NCI-H2107 treated with DMSO at 0.1 percent for 48 hours (cell line): Measurements from ENCODE around the gene MAN1C1.

ENCODE experiments used
- DNase-seq: peaks from one replicate; lab custom pipeline; 2025; ENCODE audit not compliant: unreplicated experiment; lab: John Stamatoyannopoulos, UW

MAN1C1 gene

GRCh38 chr1:25757151-25757845, 140.7 kb downstream of the MAN1C1 start:
- DNase-seq: no peak

- no peak for DNase-seq
These were observed 141.2 kb downstream of the MAN1C1 start for GRCh38 chr1:25757846-25758185.

GRCh38 chr1:25758466-25759070, 142.0 kb downstream of the MAN1C1 start:
- DNase-seq: no peak

- no peak for DNase-seq
These were observed 143.6 kb downstream of the MAN1C1 start for GRCh38 chr1:25760122-25760719.

- no peak for DNase-seq
These were observed 144.3 kb downstream of the MAN1C1 start for GRCh38 chr1:25760871-25761270.

GRCh38 chr1:25763493-25763892, 146.9 kb downstream of the MAN1C1 start:
- no peak for DNase-seq

- no peak for DNase-seq
These were observed 148.7 kb downstream of the MAN1C1 start for GRCh38 chr1:25765136-25765922.

- peak; percentile 77 for DNase-seq
These were observed 149.5 kb downstream of the MAN1C1 start for GRCh38 chr1:25765923-25766589.

GRCh38 chr1:25766721-25767436, 150.3 kb downstream of the MAN1C1 start:
- DNase-seq: no peak

- DNase-seq: no peak
These were observed 150.8 kb downstream of the MAN1C1 start for GRCh38 chr1:25767437-25767770.

GRCh38 chr1:25768999-25769398, 152.4 kb downstream of the MAN1C1 start:
- no peak for DNase-seq

GRCh38 chr1:25769625-25770383, 153.2 kb downstream of the MAN1C1 start:
- DNase-seq: no peak

- DNase-seq: no peak
These were observed 154.1 kb downstream of the MAN1C1 start for GRCh38 chr1:25770541-25771220.

- no peak for DNase-seq
These were observed 154.9 kb downstream of the MAN1C1 start for GRCh38 chr1:25771221-25772114.

GRCh38 chr1:25772164-25772563, 155.6 kb downstream of the MAN1C1 start:
- DNase-seq: no peak

- no peak for DNase-seq
These were observed 156.2 kb downstream of the MAN1C1 start for GRCh38 chr1:25772692-25773245.

- DNase-seq: no peak
These were observed 157.0 kb downstream of the MAN1C1 start for GRCh38 chr1:25773441-25774125.
